ENCODE data around the gene DESI2.

DNA sequence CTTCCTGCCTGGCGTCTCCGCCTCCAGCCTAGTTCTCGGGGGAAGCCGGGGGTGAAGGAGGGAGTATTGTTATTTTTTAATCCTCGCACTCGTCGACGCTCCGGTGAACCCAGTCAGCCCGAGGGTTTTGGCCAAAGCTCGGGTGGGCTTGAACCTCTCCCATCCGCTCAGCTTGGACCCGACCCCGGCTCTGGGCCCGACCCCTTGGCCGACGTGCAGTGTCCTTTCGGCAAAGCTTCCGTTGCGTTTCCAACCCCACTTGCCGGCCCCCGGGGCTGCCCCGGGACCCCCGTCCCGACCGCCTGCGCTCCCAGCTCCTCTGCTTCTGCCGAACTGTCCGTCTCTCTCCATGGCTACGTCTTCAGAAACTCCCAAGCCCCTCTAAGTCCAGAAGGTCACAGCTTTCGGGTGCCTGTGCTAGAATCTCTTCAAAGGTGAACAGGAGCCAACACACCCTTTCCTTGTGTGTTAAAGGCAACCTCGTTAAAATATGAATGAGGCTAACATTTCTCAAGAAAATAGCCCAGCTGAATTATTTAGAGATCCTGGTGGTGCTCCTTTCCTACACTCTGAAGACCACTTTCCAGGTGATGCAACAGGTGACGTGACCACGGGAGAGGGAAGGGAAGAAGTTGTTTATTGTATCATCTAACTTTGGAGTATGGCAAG is 647 bp downstream of the DESI2 start:
- TF ChIP-seq, protein P1, sequence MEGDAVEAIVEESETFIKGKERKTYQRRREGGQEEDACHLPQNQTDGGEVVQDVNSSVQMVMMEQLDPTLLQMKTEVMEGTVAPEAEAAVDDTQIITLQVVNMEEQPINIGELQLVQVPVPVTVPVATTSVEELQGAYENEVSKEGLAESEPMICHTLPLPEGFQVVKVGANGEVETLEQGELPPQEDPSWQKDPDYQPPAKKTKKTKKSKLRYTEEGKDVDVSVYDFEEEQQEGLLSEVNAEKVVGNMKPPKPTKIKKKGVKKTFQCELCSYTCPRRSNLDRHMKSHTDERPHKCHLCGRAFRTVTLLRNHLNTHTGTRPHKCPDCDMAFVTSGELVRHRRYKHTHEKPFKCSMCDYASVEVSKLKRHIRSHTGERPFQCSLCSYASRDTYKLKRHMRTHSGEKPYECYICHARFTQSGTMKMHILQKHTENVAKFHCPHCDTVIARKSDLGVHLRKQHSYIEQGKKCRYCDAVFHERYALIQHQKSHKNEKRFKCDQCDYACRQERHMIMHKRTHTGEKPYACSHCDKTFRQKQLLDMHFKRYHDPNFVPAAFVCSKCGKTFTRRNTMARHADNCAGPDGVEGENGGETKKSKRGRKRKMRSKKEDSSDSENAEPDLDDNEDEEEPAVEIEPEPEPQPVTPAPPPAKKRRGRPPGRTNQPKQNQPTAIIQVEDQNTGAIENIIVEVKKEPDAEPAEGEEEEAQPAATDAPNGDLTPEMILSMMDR (conservative IDR thresholded peaks at IDR 0.05; ENCODE audit: low read length): 0 out of 2 replicates have a peak, but pooled peaks have one; percentile 0
- TF ChIP-seq EZH2phosphoT487 (IDR thresholded peaks at IDR 0.05; ENCODE audit: borderline replicate concordance, low read depth, low read length): no peak
